HEK293T (cell line): ENCODE results near the gene KDM2A.

Experiments
- CTCF ChIA-PET: fragments of 350-600 bp; formaldehyde crosslinking; extraction: SDS; loops from one replicate; lab custom pipeline; 2021; ENCODE audit warnings: antibody characterized with exemption, inconsistent platforms; lab: Yijun Ruan, JAX
- POLR2A ChIA-PET: fragments of 350-600 bp; formaldehyde crosslinking; extraction: SDS; loops from one replicate; lab custom pipeline; 2020; ENCODE audit warnings: antibody characterized with exemption, inconsistent platforms; lab: Yijun Ruan, JAX
- DNase-seq: peaks from one replicate; pipeline ENCODE4 v3.0.0; 2012; ENCODE audit warnings: mixed read lengths; ENCODE audit errors: extremely low spot score
- ARNT ChIP-seq: fragments of 450-650 bp; IDR thresholded peaks from 2 replicates; pipeline ENCODE4 v1.6.1; 2017; ENCODE audit warnings: mild to moderate bottlenecking
- BHLHE40 ChIP-seq: fragments of 450-650 bp; IDR thresholded peaks from 2 replicates; pipeline ENCODE4 v1.6.1; 2016; ENCODE audit warnings: mild to moderate bottlenecking, moderate library complexity, borderline replicate concordance
- CTBP1 ChIP-seq: fragments of 450-650 bp; IDR thresholded peaks from 2 replicates; pipeline ENCODE4 v1.6.1; 2016; ENCODE audit warnings: borderline replicate concordance
- ELF4 ChIP-seq: fragments of 450-650 bp; IDR thresholded peaks from 2 replicates; pipeline ENCODE4 v1.6.1; 2017; ENCODE audit warnings: antibody characterized with exemption
- FOXA1 ChIP-seq: fragments of 450-650 bp; IDR thresholded peaks from 2 replicates; pipeline ENCODE4 v1.6.1; 2016; ENCODE audit warnings: mild to moderate bottlenecking
- FOXK2 ChIP-seq: fragments of 450-650 bp; IDR thresholded peaks from 2 replicates; pipeline ENCODE4 v1.6.1; 2016; ENCODE audit warnings: mild to moderate bottlenecking
- FOXM1 ChIP-seq: fragments of 450-650 bp; IDR thresholded peaks from 2 replicates; pipeline ENCODE4 v1.6.1; 2017; ENCODE audit warnings: mild to moderate bottlenecking, borderline replicate concordance
- HDGF ChIP-seq: fragments of 450-650 bp; IDR thresholded peaks from 2 replicates; pipeline ENCODE4 v1.6.1; 2017; ENCODE audit warnings: antibody characterized with exemption, borderline replicate concordance
- L3MBTL2 ChIP-seq: fragments of 450-650 bp; conservative IDR thresholded peaks from 2 replicates; pipeline ENCODE4 v1.6.1; 2016; ENCODE audit warnings: mild to moderate bottlenecking
- LEF1 ChIP-seq: fragments of 450-650 bp; IDR thresholded peaks from 2 replicates; pipeline ENCODE4 v1.6.1; 2017; ENCODE audit warnings: mild to moderate bottlenecking, borderline replicate concordance
- NFRKB ChIP-seq: fragments of 450-650 bp; IDR thresholded peaks from 2 replicates; pipeline ENCODE4 v1.6.1; 2016; ENCODE audit warnings: mild to moderate bottlenecking, moderate library complexity
- SP1 ChIP-seq: fragments of 450-650 bp; IDR thresholded peaks from 2 replicates; pipeline ENCODE4 v1.6.1; 2017
- SUZ12 ChIP-seq: fragments of 450-650 bp; IDR thresholded peaks from 2 replicates; pipeline ENCODE4 v1.6.1; 2016; ENCODE audit warnings: mild to moderate bottlenecking
- TARDBP ChIP-seq: fragments of 450-650 bp; IDR thresholded peaks from 2 replicates; pipeline ENCODE4 v1.6.1; 2016
- ZNF384 ChIP-seq: fragments of 450-650 bp; IDR thresholded peaks from 2 replicates; pipeline ENCODE4 v1.6.1; 2016
- TF ChIP-seq, protein P1 (sequence below): fragments of 450-650 bp; IDR thresholded peaks from 2 replicates; pipeline ENCODE4 v1.6.1; 2016

KDM2A gene

GRCh38 chr11:67268081-67268961 is 149.3 kb downstream of the KDM2A start:
- ChIA-PET POLR2A (no interaction called here), CTCF (no interaction called here)
- no peak for DNase-seq
- TF ChIP-seq CTBP1 (no peak), FOXM1 (no peak), LEF1 (no peak), TARDBP (no peak), BHLHE40 (no peak), ZNF384 (no peak), HDGF (no peak)

- no peak for DNase-seq
- ChIA-PET CTCF (no interaction called here), POLR2A (interaction anchor here (0.8 kb wide), 1 partner anchor 14 kb away, joined by 5 read pairs; no protein-coding TSS in a partner anchor)
- no peak for TF ChIP-seq SP1
- TF ChIP-seq FOXA1, result no peak
- TF ChIP-seq LEF1, result no peak
- TF ChIP-seq, protein P1, sequence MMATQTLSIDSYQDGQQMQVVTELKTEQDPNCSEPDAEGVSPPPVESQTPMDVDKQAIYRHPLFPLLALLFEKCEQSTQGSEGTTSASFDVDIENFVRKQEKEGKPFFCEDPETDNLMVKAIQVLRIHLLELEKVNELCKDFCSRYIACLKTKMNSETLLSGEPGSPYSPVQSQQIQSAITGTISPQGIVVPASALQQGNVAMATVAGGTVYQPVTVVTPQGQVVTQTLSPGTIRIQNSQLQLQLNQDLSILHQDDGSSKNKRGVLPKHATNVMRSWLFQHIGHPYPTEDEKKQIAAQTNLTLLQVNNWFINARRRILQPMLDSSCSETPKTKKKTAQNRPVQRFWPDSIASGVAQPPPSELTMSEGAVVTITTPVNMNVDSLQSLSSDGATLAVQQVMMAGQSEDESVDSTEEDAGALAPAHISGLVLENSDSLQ, result no peak
- TF ChIP-seq HDGF, result no peak
- TF ChIP-seq CTBP1, result no peak
- no peak for TF ChIP-seq FOXM1
- no peak for TF ChIP-seq SUZ12
- no peak for TF ChIP-seq NFRKB
- TF ChIP-seq TARDBP, result no peak
- TF ChIP-seq ZNF384, result no peak
- no peak for TF ChIP-seq BHLHE40
- TF ChIP-seq FOXK2, result no peak
- no peak for TF ChIP-seq L3MBTL2
- TF ChIP-seq ELF4, result no peak
- no peak for TF ChIP-seq ARNT
Measured at GRCh38 chr11:67268962-67269268, 149.9 kb downstream of the KDM2A start.

DNA sequence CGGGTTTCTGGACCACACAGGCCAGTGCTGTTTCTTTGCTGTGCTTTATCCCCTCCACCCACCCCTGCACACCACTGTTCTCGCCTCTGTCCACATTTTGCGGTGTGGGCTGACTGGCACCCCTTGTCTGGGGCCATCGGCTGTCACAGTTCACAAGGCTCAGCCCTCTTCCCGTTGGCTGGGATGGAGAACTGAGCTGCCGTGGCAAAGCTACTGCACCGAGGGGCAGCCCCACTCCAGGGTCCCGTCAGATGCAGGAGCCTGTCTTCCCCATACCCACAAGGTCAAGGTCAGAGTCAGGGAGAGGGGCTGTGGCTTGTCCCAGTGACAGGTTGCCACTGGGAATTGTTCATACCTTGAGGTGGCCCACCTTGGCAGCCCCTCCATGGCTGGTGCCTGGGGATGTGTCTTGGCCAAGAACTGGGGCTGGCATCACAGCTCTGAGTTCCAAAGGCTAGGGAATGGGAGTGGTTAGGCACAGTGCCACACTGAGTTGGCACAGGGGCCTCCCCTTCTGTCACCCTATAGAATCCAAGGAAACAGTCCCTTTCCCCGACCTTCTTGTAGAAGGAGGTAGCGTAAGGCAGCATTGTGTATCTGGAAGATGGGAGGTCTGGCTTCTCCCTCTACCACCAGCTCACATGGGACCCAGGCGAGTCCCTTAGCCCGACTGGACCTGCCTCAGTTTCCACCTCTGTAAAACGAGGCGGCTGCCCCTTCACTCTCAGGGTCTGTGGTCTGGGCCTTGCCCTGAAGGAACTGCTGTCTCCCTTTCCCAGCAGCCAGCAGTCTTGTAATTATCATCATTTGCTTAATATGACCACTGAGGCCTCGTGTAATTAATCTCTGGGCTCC is 150.6 kb downstream of the KDM2A start:
- ChIA-PET CTCF (no interaction called here), POLR2A (interaction anchor here (0.8 to 1.5 kb wide), 2 partner anchors 13 to 19 kb away, joined by 4 to 5 read pairs; partner anchors contain the start of gene ANKRD13D)
- TF ChIP-seq BHLHE40 (no peak), L3MBTL2 (no peak), FOXA1 (no peak), ZNF384 (no peak), HDGF (no peak), LEF1 (no peak), SUZ12 (no peak), FOXM1 (no peak), NFRKB (no peak), CTBP1 (no peak), ELF4 (no peak), FOXK2 (no peak), TARDBP (no peak)
- TF ChIP-seq, protein P1, result no peak
- no peak for DNase-seq

GRCh38 chr11:67270256-67271204 is 151.5 kb downstream of the KDM2A start:
- DNase-seq, result no peak
- POLR2A ChIA-PET, result interaction anchor here (0.7 to 1.5 kb wide), 2 partner anchors 18 to 47 kb away, joined by 3 to 4 read pairs; partner anchors contain the start of gene ANKRD13D
- CTCF ChIA-PET, result no interaction called here
- TF ChIP-seq FOXK2, result no peak
- no peak for TF ChIP-seq LEF1
- TF ChIP-seq HDGF, result no peak
- TF ChIP-seq SP1, result no peak
- TF ChIP-seq TARDBP, result no peak
- TF ChIP-seq ELF4, result no peak
- TF ChIP-seq BHLHE40, result no peak
- TF ChIP-seq, protein P1, result no peak
- TF ChIP-seq ARNT, result no peak
- TF ChIP-seq ZNF384, result no peak
- no peak for TF ChIP-seq SUZ12
- TF ChIP-seq FOXM1, result no peak
- no peak for TF ChIP-seq L3MBTL2
- TF ChIP-seq NFRKB, result no peak
- TF ChIP-seq FOXA1, result no peak
- TF ChIP-seq CTBP1, result no peak
